Neural progenitor cell (in vitro differentiated cells): ENCODE data around the gene SHOC2.

ENCODE experiments used
- EZH2phosphoT487 ChIP-seq: fragments of 200-600 bp; sonication (generic); IDR thresholded peaks from 2 replicates; pipeline ENCODE4 v1.6.1; 2017; ENCODE audit warnings: antibody characterized with exemption
- TF ChIP-seq, protein P1 (sequence below): fragments of 200-600 bp; sonication (generic); IDR thresholded peaks from 2 replicates; pipeline ENCODE4 v1.5.1; 2017; ENCODE audit warnings: antibody characterized with exemption, mild to moderate bottlenecking

GRCh38 chr10:110957606-110958005, 38.2 kb downstream of the SHOC2 start:
- TF ChIP-seq, protein P1, sequence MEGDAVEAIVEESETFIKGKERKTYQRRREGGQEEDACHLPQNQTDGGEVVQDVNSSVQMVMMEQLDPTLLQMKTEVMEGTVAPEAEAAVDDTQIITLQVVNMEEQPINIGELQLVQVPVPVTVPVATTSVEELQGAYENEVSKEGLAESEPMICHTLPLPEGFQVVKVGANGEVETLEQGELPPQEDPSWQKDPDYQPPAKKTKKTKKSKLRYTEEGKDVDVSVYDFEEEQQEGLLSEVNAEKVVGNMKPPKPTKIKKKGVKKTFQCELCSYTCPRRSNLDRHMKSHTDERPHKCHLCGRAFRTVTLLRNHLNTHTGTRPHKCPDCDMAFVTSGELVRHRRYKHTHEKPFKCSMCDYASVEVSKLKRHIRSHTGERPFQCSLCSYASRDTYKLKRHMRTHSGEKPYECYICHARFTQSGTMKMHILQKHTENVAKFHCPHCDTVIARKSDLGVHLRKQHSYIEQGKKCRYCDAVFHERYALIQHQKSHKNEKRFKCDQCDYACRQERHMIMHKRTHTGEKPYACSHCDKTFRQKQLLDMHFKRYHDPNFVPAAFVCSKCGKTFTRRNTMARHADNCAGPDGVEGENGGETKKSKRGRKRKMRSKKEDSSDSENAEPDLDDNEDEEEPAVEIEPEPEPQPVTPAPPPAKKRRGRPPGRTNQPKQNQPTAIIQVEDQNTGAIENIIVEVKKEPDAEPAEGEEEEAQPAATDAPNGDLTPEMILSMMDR: no peak
- no peak for TF ChIP-seq EZH2phosphoT487
